OCI-LY7 (cell line): ENCODE data around the gene PRAMEF12.

ENCODE experiments used
- EZH2phosphoT487 ChIP-seq: fragments of 200-600 bp; sonication (generic); IDR thresholded peaks from 2 replicates; pipeline ENCODE4 v1.6.1; 2018; ENCODE audit warnings: low read depth, borderline replicate concordance, mild to moderate bottlenecking, mixed run types, antibody characterized with exemption, low read length, moderate library complexity, mixed read lengths
- TF ChIP-seq, protein P1 (sequence below): fragments of 200-600 bp; sonication (generic); conservative IDR thresholded peaks from 2 replicates; pipeline ENCODE4 v1.5.1; 2014; ENCODE audit warnings: mild to moderate bottlenecking, antibody characterized with exemption, low read length, moderate library complexity, mixed read lengths

DNA sequence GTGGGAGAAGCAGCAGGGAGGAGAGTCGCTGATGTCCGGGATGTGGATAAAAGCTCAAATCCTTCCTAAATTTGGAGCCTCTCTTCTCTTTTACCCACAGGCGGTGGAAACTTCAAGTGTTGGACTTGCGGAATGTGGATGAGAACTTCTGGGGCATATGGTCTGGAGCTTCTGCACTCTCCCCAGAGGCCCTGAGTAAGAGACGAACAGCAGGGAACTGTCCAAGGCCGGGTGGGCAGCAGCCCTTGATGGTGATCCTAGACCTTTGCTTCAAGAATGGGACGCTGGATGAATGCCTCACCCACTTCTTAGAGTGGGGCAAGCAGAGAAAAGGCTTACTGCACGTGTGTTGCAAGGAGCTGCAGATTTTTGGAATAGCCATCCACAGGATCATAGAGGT, 1.9 kb downstream of the PRAMEF12 start:
- TF ChIP-seq, protein P1, sequence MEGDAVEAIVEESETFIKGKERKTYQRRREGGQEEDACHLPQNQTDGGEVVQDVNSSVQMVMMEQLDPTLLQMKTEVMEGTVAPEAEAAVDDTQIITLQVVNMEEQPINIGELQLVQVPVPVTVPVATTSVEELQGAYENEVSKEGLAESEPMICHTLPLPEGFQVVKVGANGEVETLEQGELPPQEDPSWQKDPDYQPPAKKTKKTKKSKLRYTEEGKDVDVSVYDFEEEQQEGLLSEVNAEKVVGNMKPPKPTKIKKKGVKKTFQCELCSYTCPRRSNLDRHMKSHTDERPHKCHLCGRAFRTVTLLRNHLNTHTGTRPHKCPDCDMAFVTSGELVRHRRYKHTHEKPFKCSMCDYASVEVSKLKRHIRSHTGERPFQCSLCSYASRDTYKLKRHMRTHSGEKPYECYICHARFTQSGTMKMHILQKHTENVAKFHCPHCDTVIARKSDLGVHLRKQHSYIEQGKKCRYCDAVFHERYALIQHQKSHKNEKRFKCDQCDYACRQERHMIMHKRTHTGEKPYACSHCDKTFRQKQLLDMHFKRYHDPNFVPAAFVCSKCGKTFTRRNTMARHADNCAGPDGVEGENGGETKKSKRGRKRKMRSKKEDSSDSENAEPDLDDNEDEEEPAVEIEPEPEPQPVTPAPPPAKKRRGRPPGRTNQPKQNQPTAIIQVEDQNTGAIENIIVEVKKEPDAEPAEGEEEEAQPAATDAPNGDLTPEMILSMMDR, result no peak
- no peak for TF ChIP-seq EZH2phosphoT487
